GM21723 (cell line): ENCODE data around the gene SLC4A7.
A peak's percentile ranks its signal among the peaks of the same experiment; 100 is the strongest.
"Not testable (repeated sequence)": the region's sequence is repeated elsewhere in the genome, so short reads cannot be mapped to it uniquely, and the experiment has no call there.

Experiments used
- ATAC-seq: cut with Tn5 transposase; IDR thresholded peaks from one replicate; pipeline ENCODE4 v1.9.1; 2021; ENCODE audit warnings: mild to moderate bottlenecking, moderate library complexity; ENCODE audit not compliant: unreplicated experiment

The SLC4A7 gene

DNA sequence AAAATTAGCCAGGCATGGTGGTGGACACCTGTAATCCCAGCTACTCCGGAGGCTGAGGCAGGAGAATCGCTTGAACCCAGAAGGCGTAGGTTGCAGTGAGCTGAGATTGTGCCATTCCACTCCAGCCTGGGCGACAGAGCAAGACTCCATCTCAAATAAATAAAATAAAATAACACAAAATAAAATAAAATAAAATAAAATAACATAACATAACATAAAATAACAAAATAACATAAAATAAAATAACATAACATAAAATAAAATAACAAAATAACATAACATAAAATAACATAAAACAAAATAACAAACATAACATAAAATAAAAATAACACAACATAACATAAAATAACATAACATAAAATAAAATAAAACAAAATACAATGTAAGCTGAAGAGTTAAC lies 45.8 kb downstream of the SLC4A7 start:
- not testable (repeated sequence) for ATAC-seq

DNA sequence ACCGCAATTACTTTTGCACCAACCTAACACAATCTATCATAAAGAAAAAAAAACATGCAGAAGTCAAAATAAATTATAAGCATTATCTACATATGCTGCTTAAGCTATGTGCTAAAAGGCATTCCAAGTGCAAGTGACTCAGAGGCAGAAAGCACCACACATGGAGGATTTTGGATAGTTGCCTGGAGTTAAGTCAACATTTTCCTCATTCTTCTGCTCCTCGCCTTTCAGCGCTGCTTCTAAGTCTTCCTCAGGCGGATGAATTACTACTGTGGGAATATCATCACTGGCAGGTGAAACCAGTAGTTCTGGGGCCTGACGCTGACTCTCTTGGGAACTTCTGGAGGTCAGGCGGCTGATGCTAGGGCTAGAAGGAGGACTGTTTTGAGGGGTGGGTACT lies 53.1 kb downstream of the SLC4A7 start:
- no peak for ATAC-seq

DNA sequence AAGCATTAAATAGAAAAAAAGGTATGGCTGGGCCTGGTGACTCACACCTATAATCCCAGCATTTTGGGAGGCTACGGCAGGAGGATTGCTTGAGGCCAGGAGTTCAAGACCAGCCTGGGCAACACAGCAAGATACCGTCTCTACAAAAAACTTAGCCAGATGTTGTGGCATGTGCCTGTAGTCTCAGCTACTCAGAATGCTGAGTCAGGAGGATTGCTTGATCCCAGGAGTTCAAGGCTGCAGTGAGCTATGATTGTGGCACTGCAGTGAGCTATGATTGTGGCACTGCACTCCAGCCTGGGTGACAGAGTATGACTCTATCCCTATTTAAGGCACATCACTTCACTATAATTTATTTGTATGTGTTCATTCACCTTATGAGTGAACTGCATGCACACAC lies 54.3 kb downstream of the SLC4A7 start:
- no peak for ATAC-seq

- ATAC-seq, result no peak
Measured at GRCh38 chr3:27428446-27428845, 55.7 kb downstream of the SLC4A7 start.

DNA sequence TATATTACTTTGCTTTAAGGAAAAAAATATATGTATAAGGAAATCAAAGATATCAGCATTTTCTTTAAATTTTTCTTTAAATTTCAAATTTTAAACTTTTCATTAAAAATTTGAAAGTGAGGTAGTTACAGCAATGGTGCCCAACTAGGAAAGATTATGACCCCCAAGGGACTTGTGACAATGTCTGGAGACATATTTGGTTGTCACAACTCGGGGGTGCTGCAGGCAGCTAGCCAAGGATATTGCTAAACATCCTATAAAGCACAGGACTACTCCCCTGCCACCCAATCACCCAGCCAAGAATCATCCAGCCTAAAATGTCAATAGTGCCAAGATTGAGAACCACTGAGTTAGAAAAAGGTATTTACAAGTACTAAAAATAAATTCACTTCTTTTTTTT lies 57.3 kb downstream of the SLC4A7 start:
- no peak for ATAC-seq

DNA sequence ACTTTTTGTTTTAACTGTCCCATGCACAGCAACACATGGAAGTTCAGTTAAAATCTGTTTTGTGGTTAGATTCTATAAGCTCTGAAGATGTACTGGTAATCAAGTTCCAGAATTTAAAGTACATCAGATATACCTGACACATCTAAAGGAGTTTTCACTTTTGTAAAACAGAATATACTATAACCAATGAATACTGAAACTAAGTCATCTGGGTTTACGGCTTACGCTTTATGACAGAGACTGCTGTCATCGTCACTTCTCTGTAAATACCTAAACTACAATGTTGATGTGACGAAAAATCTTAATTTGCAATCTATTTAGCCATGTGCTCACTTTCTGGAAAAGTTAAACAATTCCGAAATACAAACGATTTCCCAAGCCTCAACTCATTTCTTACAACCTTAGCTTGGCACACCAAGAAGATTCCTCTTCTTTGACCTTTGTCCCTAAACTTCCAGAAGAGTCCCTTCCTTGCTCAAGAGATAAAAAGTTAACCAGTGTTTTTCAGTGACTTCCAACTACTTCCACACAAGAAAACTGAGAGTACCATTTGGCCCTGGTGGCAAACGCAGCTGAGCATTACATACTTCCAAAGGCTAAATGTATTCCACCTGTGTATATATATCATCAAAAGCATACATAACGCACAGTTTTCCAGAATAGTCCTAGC lies 58.2 kb downstream of the SLC4A7 start:
- ATAC-seq, result no peak

- ATAC-seq, result not testable (repeated sequence)
Measured at GRCh38 chr3:27424812-27425521, 59.2 kb downstream of the SLC4A7 start.

DNA sequence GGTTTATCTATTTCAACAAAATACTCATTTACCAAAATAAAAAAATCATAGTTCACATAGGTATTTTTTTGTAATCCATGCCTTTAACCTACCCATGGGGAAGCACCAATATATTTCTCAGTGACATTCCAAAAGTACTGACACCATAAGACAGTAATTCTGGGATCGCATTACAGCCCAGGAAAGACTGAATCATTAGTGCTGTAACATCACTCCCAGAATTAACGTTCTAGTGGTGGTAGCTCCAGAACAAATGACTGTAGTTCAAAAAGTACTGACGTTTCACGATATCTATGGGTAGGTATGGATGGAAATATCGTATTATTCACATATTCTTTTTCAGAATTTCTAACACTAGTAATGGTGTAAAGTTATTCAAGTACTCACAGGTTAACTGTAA lies 60.7 kb downstream of the SLC4A7 start:
- ATAC-seq, result no peak

- no peak for ATAC-seq
Measured at GRCh38 chr3:27422617-27423016, 61.6 kb downstream of the SLC4A7 start.

GRCh38 chr3:27415202-27415601 lies 69.0 kb downstream of the SLC4A7 start:
- no peak for ATAC-seq

DNA sequence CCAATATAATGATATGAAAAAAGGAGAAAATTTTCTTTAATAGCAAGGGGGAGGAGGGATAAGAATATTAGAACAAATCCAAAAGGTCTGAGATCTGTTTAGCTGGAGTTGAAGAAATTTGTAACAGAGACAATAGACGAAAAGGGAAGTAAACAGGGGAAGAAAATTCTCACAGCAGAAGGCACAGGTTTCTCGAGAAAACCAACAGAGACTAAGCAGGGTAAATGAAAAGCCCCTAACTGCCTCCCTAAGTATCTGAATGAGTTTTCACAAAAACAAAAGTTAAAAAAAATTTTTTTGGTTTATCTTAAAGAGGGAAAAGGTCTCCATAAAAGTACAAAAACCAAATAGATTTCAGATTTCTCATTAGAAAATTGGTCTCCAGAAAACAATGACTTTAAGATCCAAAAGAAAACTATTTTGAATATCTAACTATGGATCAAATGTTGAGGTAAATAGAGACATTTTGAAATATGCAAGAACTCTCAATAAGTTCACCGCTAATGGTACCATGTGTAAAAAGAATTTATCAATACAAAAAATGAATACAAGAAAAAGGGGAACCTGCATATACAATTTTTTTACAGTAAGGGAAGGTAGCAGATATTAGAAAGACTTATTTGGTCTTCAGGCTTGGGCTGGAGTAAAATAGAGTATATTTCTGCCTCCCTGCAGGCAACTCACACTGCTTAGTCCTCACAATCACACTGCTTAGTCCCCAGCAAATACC lies 91.1 kb downstream of the SLC4A7 start:
- ATAC-seq, result peak; percentile 86

DNA sequence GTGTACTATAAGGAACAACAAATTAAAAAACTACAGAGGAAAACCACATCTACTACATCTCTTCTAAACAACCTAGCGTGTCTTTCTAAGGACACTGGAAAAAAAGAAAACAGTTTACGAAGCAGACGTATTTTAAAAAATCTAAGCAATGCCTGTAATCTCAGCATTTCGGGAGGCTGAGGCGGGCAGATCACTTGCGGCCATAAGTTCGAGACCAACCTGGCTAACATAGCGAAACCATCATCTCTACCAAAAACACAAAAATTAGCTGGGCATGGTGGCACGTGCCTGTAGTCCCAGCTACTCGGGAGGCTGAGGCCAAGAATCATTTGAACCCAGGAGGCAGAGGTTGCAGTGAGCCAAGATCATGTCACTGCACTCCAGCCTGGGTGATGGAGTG lies 91.8 kb downstream of the SLC4A7 start:
- not testable (repeated sequence) for ATAC-seq

DNA sequence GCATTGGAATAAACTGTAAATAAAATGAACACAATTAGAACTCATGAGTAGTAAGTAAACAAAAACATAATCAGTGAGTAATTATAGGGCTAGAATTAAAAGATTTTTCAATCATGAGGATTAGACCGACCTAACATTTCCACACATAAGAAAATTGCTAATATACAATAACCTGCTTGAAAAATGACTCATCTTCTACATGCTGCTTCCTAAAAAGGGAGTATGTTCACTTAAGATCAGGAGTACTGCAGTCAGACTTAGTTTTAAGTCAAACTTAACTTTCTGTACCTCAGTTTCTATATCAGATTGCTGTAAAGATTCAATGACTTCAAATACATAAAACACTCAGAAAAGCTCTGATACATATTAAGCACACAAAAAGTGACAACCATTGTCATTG lies 92.4 kb downstream of the SLC4A7 start:
- no peak for ATAC-seq

DNA sequence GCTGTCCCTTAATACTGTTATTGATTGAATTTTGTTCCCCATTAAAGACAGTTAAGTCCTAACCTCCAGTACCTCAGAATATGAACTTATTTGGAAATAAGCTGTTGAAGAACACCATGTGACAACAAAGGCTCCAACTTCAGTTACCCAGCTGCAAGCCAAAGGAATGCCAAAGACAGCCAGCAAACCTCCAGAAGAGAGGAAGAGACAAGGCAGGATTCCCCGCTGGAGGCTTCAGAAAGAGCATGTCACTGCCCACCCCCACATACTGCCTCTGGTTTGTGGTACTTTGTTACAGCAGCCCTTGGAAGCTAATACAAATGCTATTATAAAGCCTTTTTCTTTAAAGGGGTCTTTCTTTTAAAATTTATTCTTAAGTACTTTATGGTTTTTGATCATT lies 96.6 kb downstream of the SLC4A7 start:
- no peak for ATAC-seq

- peak; percentile 66 for ATAC-seq
Measured at GRCh38 chr3:27385504-27385903, 98.7 kb downstream of the SLC4A7 start.

- ATAC-seq, result no peak
Measured at GRCh38 chr3:27384191-27384590, 100.0 kb downstream of the SLC4A7 start.

DNA sequence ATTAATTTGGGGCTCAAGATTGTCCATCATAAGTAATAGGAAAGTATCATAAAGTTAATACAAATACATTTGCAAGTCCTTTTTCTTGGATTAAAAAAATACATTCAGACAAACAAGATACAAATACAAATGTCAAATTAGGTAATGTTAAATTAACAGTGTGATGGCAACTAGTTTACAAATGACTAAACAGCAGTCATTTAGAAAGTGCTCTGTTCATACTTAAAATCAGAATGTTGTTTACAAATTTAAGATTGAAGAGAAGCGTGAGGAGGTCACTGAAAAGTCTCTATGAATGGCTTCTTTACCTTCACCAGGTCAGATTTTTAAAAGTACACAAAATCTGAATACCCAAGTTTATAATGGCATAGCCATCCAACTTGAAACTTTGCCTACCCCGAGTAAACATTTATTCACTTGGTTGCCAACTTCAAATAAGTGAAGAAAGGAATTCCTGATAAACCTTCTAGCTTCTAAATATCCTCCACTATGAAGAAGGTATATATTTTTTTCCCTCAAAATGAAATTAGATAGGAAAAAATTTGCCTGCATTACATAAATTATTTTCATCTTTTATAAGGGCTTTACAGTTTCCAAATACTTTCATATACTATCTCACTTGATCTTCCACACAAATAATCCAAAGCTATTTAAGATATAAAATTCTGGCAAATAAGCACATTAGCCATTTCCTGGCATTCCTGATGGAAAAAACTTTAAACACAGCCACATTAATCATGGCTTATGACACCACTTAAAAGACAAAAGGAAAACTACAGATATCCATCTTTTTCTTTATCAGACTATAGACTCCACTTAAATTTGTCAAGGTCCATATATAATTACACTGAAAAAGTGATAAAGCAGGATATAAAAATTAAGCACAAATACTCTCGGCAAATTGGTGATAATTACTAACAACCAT lies 103.5 kb downstream of the SLC4A7 start:
- no peak for ATAC-seq

DNA sequence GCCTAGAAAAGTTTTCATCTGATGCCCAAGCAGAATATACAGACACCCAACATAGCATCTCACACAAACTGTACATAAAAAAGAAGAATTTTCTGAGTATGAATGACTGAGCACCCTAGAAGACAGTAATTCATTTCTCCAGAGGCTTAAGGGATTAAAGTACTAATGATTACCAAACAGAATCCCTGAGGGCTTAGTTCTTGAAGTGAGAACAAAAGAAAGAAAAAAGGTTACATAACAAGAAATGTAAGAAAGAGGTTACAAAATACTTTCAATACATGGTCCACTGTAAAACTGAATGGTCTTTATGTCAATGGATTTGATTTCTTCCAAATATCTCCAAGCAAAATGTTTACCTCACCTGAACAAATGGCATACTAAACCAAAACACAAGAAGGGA lies 105.9 kb downstream of the SLC4A7 start:
- no peak for ATAC-seq

DNA sequence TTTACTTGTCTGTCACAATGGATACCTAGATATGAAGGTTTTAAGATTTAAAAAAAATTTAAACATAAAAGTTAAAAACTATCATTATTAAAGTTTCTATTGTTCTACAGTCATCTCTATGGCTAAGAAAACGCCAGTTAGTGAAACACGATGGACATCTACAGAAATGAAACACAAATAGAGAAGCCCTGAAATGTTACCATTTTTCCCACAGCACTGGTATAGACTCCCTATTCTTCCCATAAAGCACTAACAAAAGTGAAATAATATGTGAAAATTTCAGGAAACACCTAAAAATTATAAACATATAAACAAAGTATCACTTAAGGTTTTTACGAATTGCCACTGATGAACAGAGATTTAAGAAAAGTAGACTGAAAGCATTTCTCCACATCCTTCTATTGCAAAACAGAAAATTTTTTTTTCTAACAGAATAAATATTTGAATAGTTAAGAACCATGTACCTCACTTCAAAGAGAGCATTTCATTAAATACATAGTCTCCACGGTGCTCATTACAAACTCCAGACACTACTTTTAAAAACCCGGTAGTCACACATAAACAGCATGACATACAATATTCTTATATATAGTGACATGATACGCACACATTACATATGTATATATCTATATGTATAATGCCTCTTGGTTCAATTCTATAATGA lies 107.9 kb downstream of the SLC4A7 start:
- no peak for ATAC-seq

- peak; percentile 100 for ATAC-seq
Measured at GRCh38 chr3:27368831-27369607, 115.2 kb downstream of the SLC4A7 start, which contains the start of gene NEK10. Gene NEK10 (minus strand): TSS chr3:27369383. CDS start chr3:27352882, 16,501 bp downstream.
